ENCODE data around the gene AMZ2. TPM values are rescaled to one million over a fixed set of nuclear protein-coding genes. Genes with fewer than 3 reads are reported as not detected.
A peak's percentile ranks its signal among the peaks of the same experiment; 100 is the strongest.
"Not testable (repeated sequence)": the region's sequence is repeated elsewhere in the genome, so short reads cannot be mapped to it uniquely, and the experiment has no call there.

Gene AMZ2
- total and polyA plus RNA-seq, 8 donors = 1.2 to 73.2 (median 41.5) TPM

GRCh38 chr17:68222606-68223005 is 25.2 kb upstream of the AMZ2 start:
- WGBS, 5 donors = 82 to 94% (median 91%) methylated on average over 8 of the region's 8 CpGs
- Histone ChIP-seq H3K36me3 (peaks cover 0 to 6% (median 2%) of the 10 kb centered on the region in 4 donors), H3K4me3 (no peak overlapping the region), H3K27me3 (no peaks in the 10 kb centered on the region), H3K4me1 (no peaks in the 10 kb centered on the region), H3K27ac (no peak overlapping the region), H3K9me3 (no peaks in the 10 kb centered on the region)
- intact Hi-C loops (cut with DNase I; ENCODE audit: low total_unique reads) = no loop called here
- no peak for DNase-seq
- TF ChIP-seq CTCF (IDR thresholded peaks at IDR 0.05) = no peak
- TF ChIP-seq POLR2AphosphoS5 (IDR thresholded peaks at IDR 0.05) = no peak
- no peak for TF ChIP-seq POLR2A (IDR thresholded peaks at IDR 0.05)
- TF ChIP-seq EP300 (IDR thresholded peaks at IDR 0.05) = no peak

DNA sequence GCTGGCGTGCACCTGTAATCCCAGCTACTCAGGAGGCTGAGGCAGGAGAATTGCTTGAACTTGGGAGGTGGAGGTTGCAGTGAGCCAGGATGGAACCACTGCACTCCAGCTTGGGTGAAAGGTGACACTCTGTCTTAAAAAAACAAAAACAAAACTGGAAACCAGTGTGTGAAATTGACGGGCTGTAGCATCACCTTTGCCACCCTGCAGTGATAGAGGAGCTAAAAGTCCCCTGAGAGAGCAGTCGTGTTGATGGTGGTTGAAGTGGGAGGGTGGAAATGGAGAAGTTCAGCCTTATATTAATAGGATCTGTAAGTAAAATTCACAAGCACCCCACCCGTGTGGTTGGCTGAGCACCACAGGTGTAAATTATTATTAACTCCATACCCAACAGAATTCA is 22.8 kb upstream of the AMZ2 start:
- H3K36me3 ChIP-seq; H3K9me3 ChIP-seq; H3K4me3 ChIP-seq; H3K4me1 ChIP-seq; DNase-seq; H3K27me3 ChIP-seq; H3K27ac ChIP-seq; intact Hi-C loops (cut with DNase I; ENCODE audit: low total_unique reads): not testable (repeated sequence)
- WGBS, 5 donors = 75 to 82% (median 77%) methylated on average over 4 of the region's 4 CpGs

GRCh38 chr17:68228039-68228680 is 19.7 kb upstream of the AMZ2 start:
- H3K27me3 ChIP-seq; H3K4me3 ChIP-seq; H3K27ac ChIP-seq; DNase-seq; H3K36me3 ChIP-seq; intact Hi-C loops (cut with DNase I; ENCODE audit: low total_unique reads); H3K9me3 ChIP-seq; H3K4me1 ChIP-seq: not testable (repeated sequence)
- 79 to 91% (median 86%) methylated on average over 8 to 9 of the region's 9 CpGs for WGBS, 5 donors

GRCh38 chr17:68228817-68229570 is 18.8 kb upstream of the AMZ2 start:
- H3K9me3 ChIP-seq = no peaks in the 10 kb centered on the region
- DNase-seq = peak in 1 of 2 donors; percentile 64
- no peak overlapping the region for H3K4me3 ChIP-seq
- intact Hi-C loops (cut with DNase I; ENCODE audit: low total_unique reads) = no loop called here
- H3K36me3 ChIP-seq = peaks cover 0 to 4% (median 0%) of the 10 kb centered on the region in 4 donors
- TF ChIP-seq CTCF (IDR thresholded peaks at IDR 0.05) (no peak), POLR2AphosphoS5 (IDR thresholded peaks at IDR 0.05) (no peak), POLR2A (IDR thresholded peaks at IDR 0.05) (no peak)
- no peaks in the 10 kb centered on the region for H3K27me3 ChIP-seq
- H3K4me1 ChIP-seq = no peaks in the 10 kb centered on the region
- WGBS, 5 donors = 74 to 80% (median 78%) methylated on average over 17 of the region's 17 CpGs
- no peak overlapping the region for H3K27ac ChIP-seq

DNA sequence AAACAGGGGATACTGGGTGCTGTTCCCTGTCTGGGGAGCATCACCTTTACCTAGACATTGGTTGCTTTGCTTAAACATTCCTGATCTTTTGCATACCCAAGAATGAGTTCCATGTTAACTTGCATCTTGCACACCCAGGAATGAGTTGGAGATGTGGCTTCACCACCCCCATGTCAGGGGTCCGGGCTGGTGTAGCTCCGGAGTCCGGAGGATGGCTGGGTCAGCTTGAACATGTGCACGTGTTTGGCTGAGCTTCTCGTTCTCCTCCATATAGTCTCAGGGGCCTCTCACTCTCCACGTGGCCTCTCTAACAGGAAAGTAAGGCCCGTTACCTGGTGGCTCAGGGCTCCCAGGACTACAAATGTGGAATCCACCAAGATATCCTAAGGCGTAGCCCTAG is 18.2 kb upstream of the AMZ2 start:
- H3K4me3 ChIP-seq = no peak overlapping the region
- peaks cover 0 to 4% (median 0%) of the 10 kb centered on the region in 4 donors for H3K36me3 ChIP-seq
- no peaks in the 10 kb centered on the region for H3K9me3 ChIP-seq
- intact Hi-C loops (cut with DNase I; ENCODE audit: low total_unique reads) = no loop called here
- no peak overlapping the region for H3K27ac ChIP-seq
- no peak for DNase-seq
- no peak for TF ChIP-seq POLR2AphosphoS5 (IDR thresholded peaks at IDR 0.05)
- no peak for TF ChIP-seq CTCF (IDR thresholded peaks at IDR 0.05)
- TF ChIP-seq POLR2A (IDR thresholded peaks at IDR 0.05) = no peak
- TF ChIP-seq EP300 (IDR thresholded peaks at IDR 0.05) = no peak
- H3K4me1 ChIP-seq = peaks cover 0 to 4% (median 1%) of the 10 kb centered on the region in 4 donors
- WGBS, 5 donors = 92 to 97% (median 94%) methylated on average over 8 of the region's 8 CpGs
- no peaks in the 10 kb centered on the region for H3K27me3 ChIP-seq

DNA sequence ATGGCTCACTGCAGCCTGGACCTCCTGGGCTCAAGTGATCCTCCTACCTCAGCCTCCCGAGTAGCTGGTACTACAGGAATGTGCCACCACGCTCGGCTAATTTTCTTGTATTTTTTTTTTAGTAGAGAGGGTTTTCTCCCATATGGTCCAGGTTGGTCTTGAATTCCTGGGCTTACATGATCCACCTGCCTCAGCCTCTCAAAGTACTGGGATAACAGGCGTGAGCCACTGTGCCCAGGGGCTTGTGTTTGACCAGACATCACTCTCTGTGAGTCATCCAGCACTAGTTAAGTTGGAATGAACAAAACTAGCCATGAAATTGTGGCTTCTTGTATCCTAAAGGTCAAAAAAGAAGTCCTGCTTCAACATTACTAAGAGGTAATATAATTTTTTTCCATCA is 16.7 kb upstream of the AMZ2 start:
- H3K4me3 ChIP-seq; H3K27me3 ChIP-seq; H3K27ac ChIP-seq; DNase-seq; intact Hi-C loops (cut with DNase I; ENCODE audit: low total_unique reads); H3K36me3 ChIP-seq; H3K9me3 ChIP-seq: not testable (repeated sequence)
- H3K4me1 ChIP-seq = peaks cover 0 to 18% (median 4%) of the 10 kb centered on the region in 4 donors
- WGBS, 5 donors = 95 to 99% (median 96%) methylated on average over 4 of the region's 4 CpGs
